ENCODE measurements around the gene ABCC3. TPM values are rescaled to one million over a fixed set of nuclear protein-coding genes. Genes with fewer than 3 reads are reported as not detected.

ABCC3 gene
- total RNA-seq, 1 donor from 2014 or later = 3.6 TPM

- DNase-seq (ENCODE audit: low read depth, low spot score) = no peak
Measured at GRCh38 chr17:50683434-50684287, 49.0 kb downstream of the ABCC3 start.

- no peak for DNase-seq (ENCODE audit: low read depth, low spot score)
Measured at GRCh38 chr17:50684288-50684611, 49.6 kb downstream of the ABCC3 start.

DNA sequence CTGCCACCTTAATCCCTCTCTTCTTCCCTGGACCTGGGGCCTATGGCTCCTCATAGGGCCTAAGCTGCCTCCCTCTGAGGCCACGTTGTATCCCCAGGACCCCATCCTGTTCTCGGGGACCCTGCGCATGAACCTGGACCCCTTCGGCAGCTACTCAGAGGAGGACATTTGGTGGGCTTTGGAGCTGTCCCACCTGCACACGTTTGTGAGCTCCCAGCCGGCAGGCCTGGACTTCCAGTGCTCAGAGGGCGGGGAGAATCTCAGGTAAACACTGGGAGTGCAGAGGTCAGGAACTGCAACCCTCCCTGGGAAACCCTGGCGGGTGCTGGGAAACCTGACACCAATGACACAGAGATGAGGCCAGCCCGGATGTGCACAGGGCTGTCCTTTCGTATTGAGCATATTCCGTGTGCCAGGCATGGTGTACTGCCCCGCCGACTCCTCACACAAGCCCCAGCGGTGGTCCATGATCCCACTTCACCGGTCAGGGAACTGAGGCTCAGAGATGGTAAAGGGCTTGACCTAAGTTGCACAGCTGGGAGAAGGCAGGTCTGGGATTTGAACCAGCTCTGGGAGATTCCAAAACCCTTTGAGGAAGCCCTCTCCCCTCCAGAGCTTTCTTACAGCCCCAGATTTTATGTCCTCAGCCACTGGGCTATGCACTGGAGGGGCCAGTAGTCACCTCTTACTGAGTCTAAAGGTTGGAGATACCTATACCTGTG, 50.1 kb downstream of the ABCC3 start:
- no peak for DNase-seq (ENCODE audit: low read depth, low spot score)

DNA sequence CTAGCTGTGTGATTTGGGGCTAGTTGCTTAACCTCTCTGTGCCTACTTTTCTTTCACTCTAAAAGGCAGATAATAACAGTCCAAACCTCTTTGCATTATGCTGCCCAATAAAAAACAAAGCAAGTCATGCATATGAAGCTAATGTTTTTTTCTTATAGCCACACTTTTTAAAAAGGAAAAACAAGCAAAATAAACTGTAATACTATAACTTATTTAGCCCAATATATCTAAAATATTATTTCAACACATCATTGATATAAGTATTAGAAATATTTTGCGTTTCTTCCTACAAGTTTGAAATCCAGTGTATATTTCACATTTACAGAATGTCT, 50.6 kb downstream of the ABCC3 start:
- DNase-seq (ENCODE audit: low read depth, low spot score) = no peak

DNA sequence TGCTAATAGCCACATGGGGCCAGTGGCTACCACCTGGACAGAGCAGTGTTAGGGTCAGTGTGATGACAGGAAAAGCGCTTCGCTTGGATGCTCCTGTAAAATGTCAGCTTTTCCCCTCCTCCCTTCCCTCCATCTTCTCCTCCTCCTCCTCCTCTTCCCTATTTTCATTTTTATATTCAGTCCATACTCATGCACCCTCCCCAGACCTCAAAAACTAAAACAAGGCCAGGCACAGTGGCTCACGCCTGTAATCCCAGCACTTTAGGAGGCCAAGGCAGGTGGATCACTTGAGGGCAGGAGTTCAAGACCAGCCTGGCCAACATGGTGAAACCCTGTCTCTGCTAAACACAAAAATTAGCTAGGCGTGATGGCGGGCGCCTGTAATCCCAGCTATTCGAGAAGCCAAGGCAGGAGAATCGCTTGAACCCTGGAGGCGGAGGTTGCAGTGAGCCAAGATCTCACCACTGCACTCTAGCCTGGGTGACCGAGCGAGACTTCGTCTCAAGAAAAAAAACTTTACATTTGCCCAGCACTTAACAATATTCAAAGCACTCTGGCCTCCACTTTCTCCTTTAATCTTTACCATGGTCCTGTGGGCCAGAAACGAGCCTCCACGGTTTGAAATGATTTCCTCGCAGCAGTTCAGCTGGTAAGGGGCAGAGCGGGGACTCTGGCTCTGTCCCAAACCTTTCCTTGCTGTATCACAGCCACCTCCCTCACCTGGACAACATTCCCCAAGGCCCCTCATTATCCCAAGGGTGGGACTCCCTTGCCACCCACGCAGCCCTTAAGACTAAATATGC, 51.2 kb downstream of the ABCC3 start:
- no peak for DNase-seq (ENCODE audit: low read depth, low spot score)

DNA sequence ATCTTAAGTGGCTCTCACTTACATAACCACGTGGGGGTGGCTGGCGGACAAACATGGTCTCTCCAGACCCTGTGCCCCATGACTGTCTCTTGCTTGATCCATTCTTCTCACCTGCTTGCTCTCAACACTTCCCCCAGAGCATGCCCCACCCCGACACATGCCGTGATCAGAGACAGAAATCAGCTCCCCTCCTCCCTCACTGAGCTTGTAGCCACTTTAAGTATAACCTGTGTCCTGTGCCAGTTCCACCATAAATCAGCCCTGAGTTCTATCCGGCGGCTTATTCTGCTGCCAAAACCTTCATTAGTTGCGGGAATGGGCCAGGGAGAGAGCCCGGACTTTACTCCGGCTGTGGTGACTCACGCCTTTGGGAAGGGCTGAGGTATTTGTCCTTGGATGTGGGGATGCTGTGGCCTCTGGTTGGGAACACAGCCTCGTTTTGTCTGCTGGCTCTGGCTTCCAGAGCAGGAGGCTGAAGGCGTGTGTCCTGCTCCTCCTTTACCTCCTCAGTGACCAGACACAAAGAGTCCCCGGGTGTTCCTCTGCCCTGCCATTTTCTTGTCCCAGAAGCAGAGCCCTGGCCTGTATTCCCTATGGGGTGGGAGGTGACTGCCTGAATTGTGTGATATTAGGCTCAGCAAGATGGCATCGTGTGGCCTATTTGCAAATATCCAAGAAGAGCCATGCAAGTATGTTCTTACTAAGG, 52.0 kb downstream of the ABCC3 start:
- no peak for DNase-seq (ENCODE audit: low read depth, low spot score)

GRCh38 chr17:50687200-50688066, 52.8 kb downstream of the ABCC3 start:
- DNase-seq (ENCODE audit: low read depth, low spot score) = no peak

DNA sequence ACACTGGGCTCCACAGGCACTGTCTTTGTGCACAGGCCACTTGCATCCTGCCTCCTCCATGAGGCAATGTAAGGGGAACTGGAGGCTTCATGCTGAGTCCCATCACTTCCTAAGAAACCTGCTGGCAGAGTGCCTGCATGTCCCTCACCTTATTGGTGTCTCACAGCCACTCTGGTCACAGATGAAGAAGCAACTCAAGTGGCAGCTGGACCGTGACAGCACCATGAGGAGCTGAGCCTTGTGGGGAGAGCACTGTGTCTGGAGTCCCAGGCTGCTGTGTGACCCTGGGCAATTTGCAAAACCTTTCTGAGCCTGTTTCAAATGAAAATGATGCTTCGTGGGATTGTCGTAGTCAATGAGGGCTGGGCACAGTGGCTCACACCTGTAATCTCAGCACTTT, 53.6 kb downstream of the ABCC3 start:
- DNase-seq (ENCODE audit: low read depth, low spot score) = no peak

DNA sequence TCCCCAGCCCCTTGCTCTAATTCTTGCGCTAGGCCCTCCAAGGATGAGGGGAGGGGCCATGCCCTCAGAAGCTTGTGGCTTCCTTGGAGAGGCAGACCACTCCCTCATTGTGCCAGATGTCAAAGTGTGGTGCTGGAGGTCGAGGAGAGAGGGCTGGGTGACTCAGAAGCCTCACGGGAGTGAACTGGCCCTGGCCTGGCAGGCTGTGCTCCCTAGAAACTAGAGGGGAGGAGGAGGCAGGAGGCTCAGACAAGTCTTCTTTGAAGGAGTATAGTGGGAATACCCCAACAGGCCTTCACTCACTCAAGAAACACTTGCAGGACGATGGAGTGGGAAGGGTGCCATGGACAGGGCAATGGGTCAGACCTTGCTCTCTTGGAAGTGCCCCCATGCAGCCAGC, 54.6 kb downstream of the ABCC3 start:
- DNase-seq (ENCODE audit: low read depth, low spot score) = no peak

GRCh38 chr17:50689956-50690886, 55.5 kb downstream of the ABCC3 start:
- no peak for DNase-seq (ENCODE audit: low read depth, low spot score)

DNA sequence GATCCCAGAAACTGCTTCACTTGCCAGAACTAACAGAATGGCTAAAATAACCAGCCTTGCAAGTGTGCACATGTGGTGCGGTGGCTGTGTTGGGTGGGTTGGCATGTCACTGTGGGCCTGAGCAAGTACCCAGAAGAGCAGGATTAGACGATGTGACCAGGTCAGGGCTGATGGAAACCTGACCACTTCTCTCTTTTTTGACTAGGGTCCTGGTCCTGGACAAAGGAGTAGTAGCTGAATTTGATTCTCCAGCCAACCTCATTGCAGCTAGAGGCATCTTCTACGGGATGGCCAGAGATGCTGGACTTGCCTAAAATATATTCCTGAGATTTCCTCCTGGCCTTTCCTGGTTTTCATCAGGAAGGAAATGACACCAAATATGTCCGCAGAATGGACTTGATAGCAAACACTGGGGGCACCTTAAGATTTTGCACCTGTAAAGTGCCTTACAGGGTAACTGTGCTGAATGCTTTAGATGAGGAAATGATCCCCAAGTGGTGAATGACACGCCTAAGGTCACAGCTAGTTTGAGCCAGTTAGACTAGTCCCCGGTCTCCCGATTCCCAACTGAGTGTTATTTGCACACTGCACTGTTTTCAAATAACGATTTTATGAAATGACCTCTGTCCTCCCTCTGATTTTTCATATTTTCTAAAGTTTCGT, 56.3 kb downstream of the ABCC3 start:
- no peak for DNase-seq (ENCODE audit: low read depth, low spot score)

GRCh38 chr17:50691550-50692447, 57.1 kb downstream of the ABCC3 start:
- no peak for DNase-seq (ENCODE audit: low read depth, low spot score)

DNA sequence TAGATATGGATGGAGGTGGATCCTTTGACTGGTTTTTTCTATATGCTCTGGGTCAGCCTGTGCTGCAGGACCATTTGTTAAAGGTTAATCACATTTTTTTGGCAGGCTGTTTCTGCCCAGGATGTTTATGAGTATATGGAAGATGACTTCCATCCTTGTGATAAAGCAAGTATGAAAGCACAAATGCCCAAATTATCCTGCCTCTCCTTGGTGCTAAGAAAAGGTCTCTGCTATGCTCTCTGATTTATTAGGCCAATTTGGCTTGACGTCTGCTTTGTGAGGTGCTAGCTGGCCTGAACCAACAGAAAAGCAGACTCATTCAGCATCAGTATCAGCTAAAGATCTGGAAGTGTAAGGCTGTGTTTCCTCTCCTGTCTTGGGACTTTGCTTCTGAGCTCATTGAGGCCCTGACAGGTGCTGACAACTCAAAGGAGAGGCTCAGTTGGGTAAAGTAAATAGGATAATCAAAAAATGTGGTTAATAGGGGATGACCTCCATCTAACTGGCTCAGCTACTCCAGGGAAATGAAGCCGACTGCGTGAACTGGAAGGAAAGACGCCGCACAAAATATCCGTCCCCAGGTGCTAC, 57.9 kb downstream of the ABCC3 start:
- no peak for DNase-seq (ENCODE audit: low read depth, low spot score)

DNA sequence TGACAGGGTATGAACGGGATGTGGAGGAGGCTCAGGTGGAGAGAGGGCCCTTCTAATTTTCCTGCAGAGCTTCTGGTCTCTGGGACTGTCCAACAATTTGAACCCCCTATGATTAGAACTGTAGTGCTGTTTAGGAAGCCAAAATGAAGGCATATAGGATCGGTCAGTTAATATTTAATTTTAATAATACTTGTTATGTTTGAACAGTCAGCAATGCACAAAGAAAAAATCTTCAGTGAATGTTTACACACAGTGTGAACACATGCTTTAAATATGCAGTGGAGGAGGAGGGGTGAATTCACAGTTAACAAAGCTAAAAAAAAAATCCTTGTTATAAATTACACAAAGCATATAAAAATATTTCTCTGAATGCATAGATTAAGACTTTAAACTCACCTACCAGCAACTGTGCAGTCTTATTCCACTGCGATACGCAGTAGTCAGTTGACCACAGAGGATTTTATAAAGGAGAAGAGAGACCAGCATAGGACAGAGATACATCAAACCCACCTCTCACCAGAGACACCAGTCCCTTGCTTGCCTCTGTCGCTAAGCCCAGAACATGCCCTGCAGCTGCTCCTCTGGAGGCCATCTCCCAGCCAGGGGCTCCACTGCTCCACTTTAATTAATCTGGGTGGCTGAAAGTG, 58.5 kb downstream of the ABCC3 start:
- no peak for DNase-seq (ENCODE audit: low read depth, low spot score)

DNA sequence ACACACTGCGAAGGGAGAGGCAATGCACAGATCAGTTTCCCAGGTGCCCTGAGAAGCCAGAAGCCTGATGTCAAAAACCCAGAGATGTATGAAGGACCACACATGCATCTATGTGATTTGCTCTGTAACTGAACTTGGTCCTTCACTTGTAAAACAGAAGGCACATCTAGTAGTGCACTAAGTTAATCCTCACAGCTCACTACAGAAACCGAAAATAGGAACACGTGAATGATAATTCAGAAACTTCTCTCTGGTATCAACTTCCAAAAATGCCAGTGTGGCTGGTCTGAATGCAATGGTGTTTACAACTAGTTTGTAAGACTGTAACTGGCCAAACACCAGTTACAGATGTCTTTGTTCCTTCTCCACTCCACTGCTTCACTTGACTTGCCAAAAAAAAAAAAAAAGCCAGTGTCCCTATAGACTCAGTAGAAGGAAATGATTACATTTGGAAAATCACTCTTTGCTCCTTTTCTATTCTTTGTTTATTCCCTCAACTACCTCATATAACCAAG, 61.7 kb downstream of the ABCC3 start:
- no peak for DNase-seq (ENCODE audit: low read depth, low spot score)

GRCh38 chr17:50697062-50697461, 62.4 kb downstream of the ABCC3 start:
- DNase-seq (ENCODE audit: low read depth, low spot score) = no peak

Data from pulmonary artery endothelial cell (primary cell).